HTERT RPE-1 (cell line): ENCODE data around the gene MTCL1.

Experiments
- in situ Hi-C: fragments of 300-500 bp; cut with MboI; formaldehyde crosslinking; loops from 4 replicates; pipeline ENCODE4 v1.14.3; 2020; ENCODE audit warnings: low sequenced_read_pairs

MTCL1 gene

DNA sequence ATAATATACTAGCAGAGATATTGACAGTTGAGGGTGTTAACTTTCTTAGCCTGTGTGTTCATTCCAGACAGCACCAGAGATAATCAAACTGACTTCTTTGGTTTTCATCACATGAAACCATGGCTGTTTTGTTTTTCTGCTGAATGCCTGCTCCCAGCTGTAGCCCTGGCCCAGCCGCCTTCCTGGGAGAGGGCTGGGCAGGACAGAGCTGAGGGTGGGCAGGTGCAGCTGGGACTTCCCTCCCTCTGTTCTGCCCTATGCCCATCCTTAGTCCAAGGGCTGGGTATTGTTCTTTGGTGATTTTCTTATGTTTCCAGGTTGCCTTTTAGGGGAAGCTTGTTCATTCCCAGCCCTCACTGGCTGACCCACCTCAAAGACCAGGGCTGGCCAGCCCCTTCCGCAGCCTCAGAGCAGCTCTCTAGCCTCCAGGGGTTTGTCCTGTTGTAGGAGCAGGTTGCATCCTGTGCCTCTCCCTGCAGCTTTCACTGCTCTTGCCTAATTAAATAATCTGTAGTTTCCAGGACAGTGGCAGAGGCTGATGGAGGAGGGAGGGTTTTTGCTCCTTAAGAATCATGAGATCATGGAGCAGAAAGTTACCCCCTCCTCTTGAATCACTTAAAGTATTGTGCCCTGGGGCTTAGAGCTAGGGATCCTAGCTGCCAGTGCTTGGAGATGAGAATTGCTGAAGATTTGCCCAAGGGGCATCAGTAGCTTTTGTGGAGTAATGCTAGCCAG is 61.4 kb downstream of the MTCL1 start:
- in situ Hi-C loops: no loop called here

GRCh38 chr18:8767340-8767739 is 62.0 kb downstream of the MTCL1 start:
- in situ Hi-C loops: no loop called here

GRCh38 chr18:8769509-8770095 is 64.2 kb downstream of the MTCL1 start:
- in situ Hi-C loops: no loop called here

- in situ Hi-C loops: no loop called here
These were observed 65.3 kb downstream of the MTCL1 start for GRCh38 chr18:8770657-8771056.

DNA sequence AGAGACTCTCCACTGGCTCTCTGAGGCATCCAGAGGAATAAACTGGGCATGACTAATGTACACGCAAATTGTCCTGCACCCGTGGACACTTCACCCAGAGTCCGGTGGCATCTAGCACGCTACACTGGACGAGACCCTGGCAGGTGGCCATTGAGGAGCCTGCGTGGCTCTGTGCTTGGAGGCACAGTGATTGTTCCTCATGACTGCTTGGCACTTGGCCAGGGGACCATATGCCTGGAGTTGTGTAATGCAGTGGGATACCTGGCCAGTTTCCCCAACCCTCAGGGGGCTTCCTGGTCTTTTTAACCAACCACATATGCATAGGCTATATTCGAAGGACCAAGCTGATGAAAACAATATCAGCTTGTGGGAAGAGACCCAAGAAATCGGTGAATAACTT is 66.6 kb downstream of the MTCL1 start:
- in situ Hi-C loops: no loop called here

- in situ Hi-C loops: no loop called here
These were observed 68.6 kb downstream of the MTCL1 start for GRCh38 chr18:8773980-8774379.

- in situ Hi-C loops: no loop called here
These were observed 70.9 kb downstream of the MTCL1 start for GRCh38 chr18:8776013-8776943.

DNA sequence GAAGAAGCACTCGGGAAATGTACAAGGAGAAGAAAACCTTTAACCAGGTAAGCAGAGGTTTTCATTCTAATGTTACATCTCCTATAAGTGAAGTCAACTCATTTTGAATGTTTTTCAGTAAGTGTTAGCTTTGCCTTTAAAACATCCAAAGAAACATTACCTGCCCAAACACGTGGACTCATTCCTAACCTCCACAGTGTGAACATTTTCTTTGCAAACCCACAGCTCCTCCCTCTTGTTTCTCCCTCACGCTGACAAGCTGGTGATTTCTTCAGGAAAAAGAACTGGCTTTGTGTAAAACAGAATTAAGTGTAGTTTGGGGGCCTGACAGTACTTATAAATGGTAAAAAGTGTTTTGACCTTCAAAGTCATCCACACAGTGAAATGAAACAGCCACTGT is 72.5 kb downstream of the MTCL1 start:
- in situ Hi-C loops: no loop called here

GRCh38 chr18:8778386-8778785 is 73.0 kb downstream of the MTCL1 start:
- in situ Hi-C loops: no loop called here

DNA sequence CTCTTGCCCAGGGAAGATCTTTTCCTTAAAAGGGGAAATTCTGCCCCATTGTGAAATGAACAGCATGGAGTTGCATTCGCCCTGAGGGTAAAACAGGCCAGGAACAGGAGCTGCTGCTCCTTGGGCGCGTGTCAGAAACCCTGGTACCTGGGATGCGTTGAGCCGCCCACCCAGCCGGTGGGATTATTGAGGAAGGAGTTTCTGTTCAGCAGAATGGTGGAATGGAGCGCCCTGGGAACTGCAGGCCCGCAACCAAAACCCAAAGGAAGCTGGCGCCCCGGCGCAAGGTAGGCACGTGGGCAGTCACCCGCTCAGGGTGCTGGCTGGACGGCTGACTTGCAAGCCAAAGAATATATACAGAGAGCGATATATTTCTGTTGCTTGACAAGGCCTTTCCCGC is 73.5 kb downstream of the MTCL1 start:
- in situ Hi-C loops: no loop called here

- in situ Hi-C loops: no loop called here
These were observed 73.9 kb downstream of the MTCL1 start for GRCh38 chr18:8779251-8779650.

GRCh38 chr18:8780227-8780626 is 74.9 kb downstream of the MTCL1 start:
- in situ Hi-C loops: no loop called here

- in situ Hi-C loops: no loop called here
These were observed 76.3 kb downstream of the MTCL1 start for GRCh38 chr18:8781671-8782070.

DNA sequence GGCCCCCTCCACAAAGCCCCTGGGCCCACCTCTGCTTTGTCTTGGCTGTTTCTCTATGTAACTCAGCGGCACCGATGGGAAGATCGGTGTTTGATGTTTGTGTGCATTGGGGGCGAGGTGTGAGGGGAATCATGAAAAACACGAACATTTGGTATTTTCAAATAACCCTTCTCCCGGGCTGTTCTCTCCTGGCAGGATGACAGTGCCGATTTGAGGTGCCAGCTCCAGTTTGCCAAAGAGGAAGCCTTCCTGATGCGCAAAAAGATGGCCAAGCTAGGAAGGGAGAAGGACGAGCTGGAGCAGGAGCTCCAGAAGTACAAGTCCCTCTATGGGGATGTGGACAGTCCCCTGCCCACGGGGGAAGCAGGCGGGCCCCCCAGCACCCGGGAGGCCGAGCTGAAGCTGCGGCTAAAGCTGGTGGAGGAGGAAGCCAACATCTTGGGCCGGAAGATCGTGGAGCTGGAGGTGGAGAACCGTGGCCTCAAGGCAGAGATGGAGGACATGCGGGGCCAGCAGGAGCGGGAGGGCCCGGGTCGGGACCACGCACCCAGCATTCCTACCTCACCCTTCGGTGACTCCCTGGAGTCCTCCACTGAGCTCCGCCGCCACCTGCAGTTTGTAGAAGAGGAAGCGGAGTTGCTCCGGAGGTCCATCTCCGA is 78.1 kb downstream of the MTCL1 start:
- in situ Hi-C loops: no loop called here

DNA sequence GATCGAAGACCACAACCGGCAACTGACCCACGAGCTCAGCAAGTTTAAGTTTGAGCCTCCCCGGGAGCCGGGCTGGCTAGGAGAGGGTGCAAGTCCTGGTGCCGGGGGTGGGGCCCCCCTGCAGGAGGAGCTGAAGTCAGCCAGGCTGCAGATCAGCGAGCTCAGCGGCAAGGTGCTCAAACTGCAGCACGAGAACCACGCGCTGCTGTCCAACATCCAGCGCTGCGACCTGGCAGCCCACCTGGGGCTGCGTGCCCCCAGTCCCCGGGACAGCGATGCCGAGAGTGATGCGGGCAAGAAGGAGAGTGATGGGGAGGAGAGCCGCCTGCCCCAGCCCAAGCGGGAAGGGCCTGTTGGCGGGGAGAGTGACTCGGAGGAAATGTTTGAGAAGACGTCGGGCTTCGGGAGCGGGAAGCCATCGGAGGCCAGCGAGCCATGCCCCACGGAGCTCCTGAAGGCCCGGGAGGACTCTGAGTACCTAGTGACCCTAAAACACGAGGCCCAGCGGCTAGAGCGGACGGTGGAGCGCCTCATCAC is 78.7 kb downstream of the MTCL1 start:
- in situ Hi-C loops: no loop called here

DNA sequence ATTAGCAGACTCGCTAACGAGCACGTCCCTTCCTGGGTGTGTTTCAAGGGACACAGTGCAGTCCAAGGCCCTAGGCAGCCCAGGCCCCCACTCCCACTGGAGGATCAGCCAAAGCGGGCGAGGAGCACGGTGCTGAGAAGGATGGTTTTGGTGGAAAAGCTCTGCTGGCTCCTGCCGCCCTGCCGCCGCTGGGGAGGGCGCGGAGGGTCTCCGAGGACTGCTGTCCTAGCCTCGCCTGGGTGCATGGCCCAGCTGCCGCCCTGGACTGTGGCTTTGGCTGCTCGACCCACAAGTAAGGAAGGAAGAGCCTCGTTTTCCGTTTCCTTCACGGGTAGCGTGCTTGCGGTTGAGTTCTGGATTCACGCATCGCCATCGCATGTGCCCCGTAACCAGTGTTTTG is 79.9 kb downstream of the MTCL1 start:
- in situ Hi-C loops: no loop called here

GRCh38 chr18:8785855-8786482 is 80.6 kb downstream of the MTCL1 start:
- in situ Hi-C loops: no loop called here

DNA sequence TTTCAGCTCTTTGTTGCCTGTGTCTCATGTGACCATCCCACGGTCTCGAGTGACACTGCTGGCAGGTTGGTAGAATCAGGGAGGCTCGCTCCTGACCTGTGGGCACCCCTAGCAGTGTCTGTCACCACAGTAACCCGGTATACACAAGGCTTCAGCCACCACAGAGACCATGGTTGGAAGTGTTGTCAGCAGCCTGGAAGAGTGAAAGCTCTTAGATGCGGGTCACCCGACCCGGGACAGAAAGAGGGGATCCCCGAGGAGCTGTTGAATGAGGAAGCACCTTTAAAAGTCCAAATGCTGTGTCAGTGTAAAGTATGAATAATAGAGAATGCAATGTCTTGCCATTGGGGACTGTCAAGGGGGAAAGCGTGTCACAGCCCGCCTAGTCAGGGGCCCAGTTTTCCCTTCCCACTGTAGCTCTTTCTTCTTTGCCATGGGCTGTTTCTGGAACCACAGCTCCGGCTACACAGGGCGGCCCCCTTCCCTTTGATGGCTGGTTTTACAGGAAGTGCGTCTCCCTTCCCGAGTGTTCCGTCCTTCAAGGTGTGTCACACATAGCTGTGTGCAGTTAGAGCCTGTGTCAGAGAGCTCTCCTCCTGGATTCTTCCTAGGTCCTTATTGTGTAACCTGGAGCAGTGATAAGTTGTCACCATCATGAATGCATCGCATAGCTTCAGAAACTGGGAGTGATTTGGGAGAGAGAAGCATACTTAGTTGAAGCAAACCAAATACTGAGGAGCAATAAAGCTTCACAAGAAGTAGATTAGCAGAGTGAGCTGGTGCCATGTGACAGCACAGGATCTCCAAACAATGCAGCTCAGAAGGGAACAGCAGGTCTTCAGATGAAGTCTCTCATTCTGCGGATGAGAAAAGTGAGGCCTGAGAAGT is 81.4 kb downstream of the MTCL1 start:
- in situ Hi-C loops: no loop called here

DNA sequence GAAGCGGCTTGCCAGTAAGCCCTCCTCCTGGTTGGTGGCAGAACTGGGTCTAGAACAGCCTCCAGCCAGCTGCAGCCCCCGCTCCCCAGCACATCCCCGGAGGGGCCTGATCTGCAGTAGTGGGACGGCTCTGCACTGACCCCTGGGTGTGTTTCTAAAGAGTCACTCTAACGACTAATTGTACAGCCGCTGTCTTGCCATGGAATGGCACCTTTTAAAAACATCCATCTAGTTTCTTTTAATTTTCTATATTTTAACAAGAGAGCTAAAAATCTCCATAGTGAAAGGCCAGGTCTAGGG is 82.0 kb downstream of the MTCL1 start:
- in situ Hi-C loops: no loop called here

GRCh38 chr18:8787794-8788193 is 82.4 kb downstream of the MTCL1 start:
- in situ Hi-C loops: no loop called here
